Activated CD8-positive, alpha-beta T cell treated with anti-CD3 and anti-CD28 coated beads, Interleukin-2, amount 10 ng/mL, durations not matched to agents 7 days and 5 days (primary cell): ENCODE measurements around the gene LDHB. TPM values are rescaled to one million over a fixed set of nuclear protein-coding genes. Genes with fewer than 3 reads are reported as not detected.
"Not testable (repeated sequence)": the region's sequence is repeated elsewhere in the genome, so short reads cannot be mapped to it uniquely, and the experiment has no call there.

ENCODE experiments used
- ATAC-seq: fragments of 150-1000 bp; cut with Tn5 transposase; one replicate; pipeline ENCODE4 v1.10.0; 2021; ENCODE audit warnings: moderate library complexity
- CTCF ChIA-PET: fragments of 350-600 bp; sonication (Branson Sonifier 250); formaldehyde crosslinking; loops from one replicate; lab custom pipeline; 2021; ENCODE audit warnings: antibody characterized with exemption; lab: Charles Lee
- POLR2A ChIA-PET: fragments of 350-600 bp; sonication (Branson Sonifier 250); formaldehyde crosslinking; loops from one replicate; lab custom pipeline; 2021; ENCODE audit warnings: antibody characterized with exemption; lab: Charles Lee
- DNase-seq: peaks from one replicate; pipeline ENCODE4 v3.0.0-alpha.2; 2020
- H3K27ac Mint-ChIP-seq: one replicate; pipeline ENCODE4 v1.8.0; 2021; ENCODE audit warnings: mild to moderate bottlenecking, mixed read lengths
- H3K27me3 Mint-ChIP-seq: one replicate; pipeline ENCODE4 v1.8.0; 2021; ENCODE audit warnings: low read depth, mixed read lengths
- H3K36me3 Mint-ChIP-seq: one replicate; pipeline ENCODE4 v1.8.0; 2021; ENCODE audit warnings: low read depth, mixed read lengths
- H3K4me1 Mint-ChIP-seq: one replicate; pipeline ENCODE4 v1.8.0; 2021; ENCODE audit warnings: low read depth, mixed read lengths
- H3K4me3 Mint-ChIP-seq: one replicate; pipeline ENCODE4 v1.8.0; 2021; ENCODE audit warnings: mild to moderate bottlenecking, mixed read lengths
- H3K9me3 Mint-ChIP-seq: one replicate; pipeline ENCODE4 v1.8.0; 2022; ENCODE audit warnings: mixed read lengths; ENCODE audit not compliant: insufficient read depth
- total RNA-seq, 2 experiments: library from RNA; stranded (reverse); gene quantifications; one replicate each; pipeline ENCODE4 v1.2.3, GENCODE V29; 2021

LDHB gene
- total RNA-seq, 2 experiments from 2014 or later, result 1,063 to 1,149 TPM

DNA sequence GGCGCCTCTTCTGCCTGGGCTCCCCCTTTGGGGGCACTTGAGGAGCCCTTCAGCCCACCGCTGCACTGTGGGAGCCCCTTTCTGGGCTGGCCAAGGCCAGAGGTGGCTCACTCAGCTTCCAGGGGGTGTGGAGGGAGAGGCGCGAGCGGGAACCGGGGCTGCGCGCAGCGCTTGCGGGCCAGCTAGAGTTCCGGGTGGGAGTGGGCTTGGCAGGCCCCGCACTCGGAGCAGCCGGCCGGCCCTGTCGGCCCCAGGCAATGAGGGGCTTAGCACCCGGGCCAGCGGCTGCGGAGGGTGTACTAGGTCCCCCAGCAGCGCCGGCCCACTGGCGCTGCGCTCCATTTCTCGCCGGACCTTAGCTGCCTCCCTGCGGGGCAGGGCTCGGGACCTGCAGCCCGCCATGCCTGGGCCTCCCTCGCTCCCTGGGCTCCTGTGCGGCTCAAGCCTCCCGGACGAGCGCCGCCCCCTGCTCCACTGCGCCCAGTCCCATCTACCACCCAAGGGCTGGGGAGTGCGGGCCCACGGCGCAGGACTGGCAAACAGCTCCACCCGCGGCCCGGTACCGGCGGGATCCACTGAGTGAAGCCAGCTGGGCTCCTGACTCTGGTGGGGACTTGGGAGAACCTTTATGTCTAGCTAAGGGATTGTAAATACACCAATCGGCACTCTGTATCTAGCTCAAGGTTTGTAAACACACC lies 3.9 kb upstream of the LDHB start:
- ATAC-seq, POLR2A ChIA-PET, H3K4me3 Mint-ChIP-seq, H3K27me3 Mint-ChIP-seq, H3K36me3 Mint-ChIP-seq, DNase-seq, H3K9me3 Mint-ChIP-seq, H3K27ac Mint-ChIP-seq, H3K4me1 Mint-ChIP-seq: not testable (repeated sequence)
- CTCF ChIA-PET, result interaction anchor here (1.1 to 2.3 kb wide), 2 partner anchors 17 to 19 kb away, joined by 4 to 9 read pairs; no protein-coding TSS in a partner anchor

- Mint-ChIP-seq H3K4me3 (no peak overlapping the region), H3K9me3 (no peaks in the 10 kb centered on the region), H3K36me3 (peaks cover 26% of the 10 kb centered on the region), H3K27me3 (no peaks in the 10 kb centered on the region), H3K27ac (no peak overlapping the region), H3K4me1 (peaks cover 20% of the 10 kb centered on the region)
- ChIA-PET CTCF (interaction anchor here (2.8 to 3.2 kb wide), 2 partner anchors 19 to 21 kb away, joined by 12 to 21 read pairs; no protein-coding TSS in a partner anchor), POLR2A (interaction anchor here (0.6 kb wide), 1 partner anchor 222 kb away, joined by 3 read pairs; the partner anchor contains the start of gene PYROXD1)
- ATAC-seq (no peak), DNase-seq (no peak)
Observed at GRCh38 chr12:21659383-21659782, 1.7 kb upstream of the LDHB start.

GRCh38 chr12:21656905-21657325 lies 727 bp downstream of the LDHB start:
- ChIA-PET CTCF (interaction anchor here (0.6 to 3.2 kb wide), 6 partner anchors 8 to 43 kb away, joined by 3 to 21 read pairs (median 5); no protein-coding TSS in a partner anchor), POLR2A (interaction anchor here (0.6 to 2.6 kb wide), 21 partner anchors 9 to 219 kb away, joined by 3 to 27 read pairs (median 7); partner anchors contain the start of genes GOLT1B, PYROXD1 and RECQL)
- DNase-seq (peak; percentile 68), ATAC-seq (peak; percentile 28)
- peak overlapping the region; percentile 100 for H3K27ac Mint-ChIP-seq
- H3K4me3 Mint-ChIP-seq, result peak overlapping the region; percentile 99
- no peaks in the 10 kb centered on the region for H3K9me3 Mint-ChIP-seq
- peaks cover 45% of the 10 kb centered on the region for H3K36me3 Mint-ChIP-seq
- peaks cover 39% of the 10 kb centered on the region for H3K4me1 Mint-ChIP-seq
- no peaks in the 10 kb centered on the region for H3K27me3 Mint-ChIP-seq

- peaks cover 57% of the 10 kb centered on the region for H3K36me3 Mint-ChIP-seq
- no peaks in the 10 kb centered on the region for H3K9me3 Mint-ChIP-seq
- ChIA-PET CTCF (interaction anchor here (0.9 to 1.3 kb wide), 2 partner anchors 24 to 25 kb away, joined by 3 to 6 read pairs; no protein-coding TSS in a partner anchor), POLR2A (interaction anchor here (2.6 kb wide), 1 partner anchor 14 kb away, joined by 8 read pairs; no protein-coding TSS in a partner anchor)
- ATAC-seq (no peak), DNase-seq (no peak)
- H3K4me3 Mint-ChIP-seq, result peak overlapping the region; percentile 99
- H3K27ac Mint-ChIP-seq, result peak overlapping the region; percentile 100
- peaks cover 50% of the 10 kb centered on the region for H3K4me1 Mint-ChIP-seq
- H3K27me3 Mint-ChIP-seq, result no peaks in the 10 kb centered on the region
Observed at GRCh38 chr12:21655591-21655990, 2.1 kb downstream of the LDHB start.

- H3K4me3 Mint-ChIP-seq, result no peak overlapping the region
- peaks cover 82% of the 10 kb centered on the region for H3K36me3 Mint-ChIP-seq
- ATAC-seq (no peak), DNase-seq (no peak)
- H3K27me3 Mint-ChIP-seq, result no peaks in the 10 kb centered on the region
- H3K27ac Mint-ChIP-seq, result no peak overlapping the region
- CTCF ChIA-PET, result interaction anchor here (0.9 to 3.2 kb wide), 6 partner anchors 10 to 46 kb away, joined by 3 to 17 read pairs (median 3); no protein-coding TSS in a partner anchor
- peaks cover 65% of the 10 kb centered on the region for H3K4me1 Mint-ChIP-seq
- POLR2A ChIA-PET, result no interaction called here
- H3K9me3 Mint-ChIP-seq, result no peaks in the 10 kb centered on the region
Observed at GRCh38 chr12:21651821-21652220, 5.8 kb downstream of the LDHB start.

GRCh38 chr12:21650997-21651396 lies 6.6 kb downstream of the LDHB start:
- no peak overlapping the region for H3K27ac Mint-ChIP-seq
- H3K9me3 Mint-ChIP-seq, result no peaks in the 10 kb centered on the region
- ChIA-PET POLR2A (interaction anchor here (0.6 to 1.7 kb wide), 2 partner anchors 29 to 150 kb away, joined by 4 read pairs; partner anchors contain the start of genes GOLT1B and RECQL), CTCF (interaction anchor here (0.8 to 3.2 kb wide), 4 partner anchors 29 to 47 kb away, joined by 3 to 17 read pairs (median 3); no protein-coding TSS in a partner anchor)
- DNase-seq (no peak), ATAC-seq (no peak)
- H3K4me3 Mint-ChIP-seq, result no peak overlapping the region
- H3K4me1 Mint-ChIP-seq, result peaks cover 67% of the 10 kb centered on the region
- peaks cover 82% of the 10 kb centered on the region for H3K36me3 Mint-ChIP-seq
- no peaks in the 10 kb centered on the region for H3K27me3 Mint-ChIP-seq

- H3K27me3 Mint-ChIP-seq, result no peaks in the 10 kb centered on the region
- CTCF ChIA-PET, result interaction anchor here (1.0 to 1.2 kb wide), 2 partner anchors 32 to 121 kb away, joined by 3 read pairs; no protein-coding TSS in a partner anchor
- peaks cover 84% of the 10 kb centered on the region for H3K36me3 Mint-ChIP-seq
- ATAC-seq (no peak), DNase-seq (no peak)
- H3K9me3 Mint-ChIP-seq, result no peaks in the 10 kb centered on the region
- H3K27ac Mint-ChIP-seq, result no peak overlapping the region
- no peak overlapping the region for H3K4me3 Mint-ChIP-seq
- H3K4me1 Mint-ChIP-seq, result peaks cover 66% of the 10 kb centered on the region
- POLR2A ChIA-PET, result interaction anchor here (3.9 kb wide), 1 partner anchor 8 kb away, joined by 25 read pairs; the partner anchor contains the start of gene LDHB
Observed at GRCh38 chr12:21649034-21649433, 8.6 kb downstream of the LDHB start.

- H3K4me1 Mint-ChIP-seq, result peaks cover 67% of the 10 kb centered on the region
- DNase-seq, result no peak
- no peak for ATAC-seq
- no peaks in the 10 kb centered on the region for H3K27me3 Mint-ChIP-seq
- no peak overlapping the region for H3K27ac Mint-ChIP-seq
- peaks cover 84% of the 10 kb centered on the region for H3K36me3 Mint-ChIP-seq
- CTCF ChIA-PET, result interaction anchor here (0.7 to 1.2 kb wide), 3 partner anchors 8 to 120 kb away, joined by 3 read pairs; no protein-coding TSS in a partner anchor
- no peaks in the 10 kb centered on the region for H3K9me3 Mint-ChIP-seq
- POLR2A ChIA-PET, result interaction anchor here (0.6 to 3.9 kb wide), 2 partner anchors 9 to 204 kb away, joined by 3 to 25 read pairs; partner anchors contain the start of gene LDHB
- no peak overlapping the region for H3K4me3 Mint-ChIP-seq
Observed at GRCh38 chr12:21648378-21648777, 9.3 kb downstream of the LDHB start.

DNA sequence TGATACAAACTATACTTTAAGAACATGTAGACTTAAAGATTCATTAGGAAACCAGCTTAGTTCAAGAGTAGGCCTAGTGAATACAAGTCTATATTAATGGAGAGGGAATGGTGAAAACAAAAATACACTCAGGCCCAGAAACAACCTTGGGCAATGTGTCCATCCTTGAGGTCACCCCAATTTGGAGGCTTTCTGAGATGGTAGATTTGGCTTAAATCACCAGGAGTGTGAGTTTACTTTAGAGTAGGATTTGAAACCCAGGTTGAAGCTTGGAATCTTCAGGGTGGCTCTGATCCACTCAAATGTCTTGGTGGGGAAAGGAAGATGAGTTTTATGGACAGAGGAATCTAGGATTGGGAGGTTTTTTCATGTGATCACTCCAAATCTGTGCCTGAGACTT lies 10.5 kb downstream of the LDHB start:
- DNase-seq (no peak), ATAC-seq (no peak)
- Mint-ChIP-seq H3K9me3 (no peaks in the 10 kb centered on the region), H3K36me3 (peaks cover 87% of the 10 kb centered on the region), H3K4me1 (peaks cover 63% of the 10 kb centered on the region), H3K4me3 (no peak overlapping the region), H3K27me3 (no peaks in the 10 kb centered on the region), H3K27ac (peak overlapping the region; percentile 46)
- CTCF ChIA-PET, result interaction anchor here (1.4 to 1.5 kb wide), 2 partner anchors 10 to 33 kb away, joined by 6 read pairs; partner anchors contain the start of gene LDHB
- POLR2A ChIA-PET, result interaction anchor here (0.7 to 3.9 kb wide), 2 partner anchors 10 kb away, joined by 3 to 25 read pairs; partner anchors contain the start of gene LDHB

DNA sequence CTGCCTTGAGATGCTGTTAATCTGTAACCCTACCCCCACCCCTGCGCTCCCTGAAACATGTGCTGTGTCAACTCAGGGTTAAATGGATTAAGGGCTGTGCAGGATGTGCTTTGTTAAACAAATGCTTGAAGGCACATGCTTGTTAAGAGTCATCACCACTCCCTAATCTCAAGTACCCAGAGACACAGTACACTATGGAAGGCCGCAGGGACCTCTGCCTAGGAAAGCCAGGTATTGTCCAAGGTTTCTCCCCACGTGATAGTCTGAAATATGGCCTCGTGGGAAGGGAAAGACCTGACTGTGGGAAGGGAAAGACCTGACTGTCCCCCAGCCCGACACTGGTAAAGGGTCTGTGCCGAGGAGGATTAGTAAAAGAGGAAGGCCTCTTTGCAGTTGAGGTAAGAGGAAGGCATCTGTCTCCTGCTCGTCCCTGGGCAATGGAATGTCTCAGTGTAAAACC lies 12.6 kb downstream of the LDHB start:
- H3K27me3 Mint-ChIP-seq, DNase-seq, ATAC-seq, H3K9me3 Mint-ChIP-seq, H3K4me3 Mint-ChIP-seq: not testable (repeated sequence)
- CTCF ChIA-PET, result interaction anchor here (2.9 kb wide), 1 partner anchor 35 kb away, joined by 22 read pairs; no protein-coding TSS in a partner anchor
- H3K27ac Mint-ChIP-seq, result peak overlapping the region; percentile 33
- peaks cover 87% of the 10 kb centered on the region for H3K36me3 Mint-ChIP-seq
- H3K4me1 Mint-ChIP-seq, result peaks cover 59% of the 10 kb centered on the region
- POLR2A ChIA-PET, result interaction anchor here (2.9 kb wide), 1 partner anchor 12 kb away, joined by 16 read pairs; the partner anchor contains the start of gene LDHB

GRCh38 chr12:21644516-21644915 lies 13.1 kb downstream of the LDHB start:
- peaks cover 87% of the 10 kb centered on the region for H3K36me3 Mint-ChIP-seq
- ChIA-PET POLR2A (interaction anchor here (2.9 kb wide), 1 partner anchor 13 kb away, joined by 16 read pairs; the partner anchor contains the start of gene LDHB), CTCF (interaction anchor here (2.9 kb wide), 1 partner anchor 35 kb away, joined by 22 read pairs; no protein-coding TSS in a partner anchor)
- ATAC-seq (no peak), DNase-seq (no peak)
- H3K4me3 Mint-ChIP-seq, result no peak overlapping the region
- no peak overlapping the region for H3K27ac Mint-ChIP-seq
- no peaks in the 10 kb centered on the region for H3K9me3 Mint-ChIP-seq
- no peaks in the 10 kb centered on the region for H3K27me3 Mint-ChIP-seq
- H3K4me1 Mint-ChIP-seq, result peaks cover 60% of the 10 kb centered on the region
